GM12878 (cell line): ENCODE measurements around the gene ABHD8.
A peak's percentile ranks its signal among the peaks of the same experiment; 100 is the strongest.

ENCODE experiments used
- CTCF ChIP-seq, 3 experiments: IDR thresholded peaks in 2 of 3; conservative IDR thresholded peaks in 1 of 3; 2 replicates each; pipeline ENCODE4 v1.5.1; 2011; ENCODE audit warnings: low read depth in 3 of 3, low read length in 3 of 3, mild to moderate bottlenecking in 3 of 3, control low read depth in 2 of 3, moderate library complexity in 2 of 3, inconsistent platforms in 1 of 3, mixed read lengths in 1 of 3; ENCODE audit not compliant: control insufficient read depth in 2 of 3, insufficient read depth in 1 of 3; ENCODE audit errors: extremely low read depth in 1 of 3
- PKNOX1 ChIP-seq: fragments of 450-650 bp; IDR thresholded peaks from 2 replicates; pipeline ENCODE4 v1.6.1; 2016; ENCODE audit warnings: mild to moderate bottlenecking
- POLR2AphosphoS5 ChIP-seq: IDR thresholded peaks from 2 replicates; pipeline ENCODE4 v1.6.1; 2011; ENCODE audit warnings: mild to moderate bottlenecking, low read length, inconsistent platforms
- TF ChIP-seq, protein P1 (sequence below): IDR thresholded peaks from 2 replicates; pipeline ENCODE4 v1.6.1; 2012; ENCODE audit warnings: low read depth, low read length, improper control_type of control experiment

DNA sequence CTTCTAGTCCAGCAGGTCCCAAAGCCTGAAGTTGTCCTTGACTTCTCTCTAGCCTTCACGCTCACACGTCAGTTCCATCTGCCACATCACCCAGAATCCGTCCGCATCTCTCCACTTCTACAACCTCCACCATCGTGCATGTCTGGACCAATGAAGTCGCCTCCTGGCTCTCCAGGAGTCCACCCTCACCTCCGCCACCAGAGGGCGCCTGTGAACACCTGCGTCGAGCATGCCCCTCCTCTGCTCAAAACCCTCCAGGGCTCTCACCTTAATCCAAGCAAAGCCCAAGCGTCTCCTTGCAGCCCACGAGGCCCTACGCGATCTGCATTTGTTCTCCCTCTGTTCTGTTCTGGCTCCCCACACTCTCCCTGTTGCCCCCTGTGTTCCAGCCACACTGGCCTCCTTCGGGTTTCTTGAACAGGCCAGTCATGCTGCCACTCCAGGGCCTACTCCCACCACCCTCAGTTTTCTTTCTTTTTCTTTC, 42.3 kb downstream of the ABHD8 start:
- TF ChIP-seq PKNOX1 (peak; percentile 16; the same call in 1 of the 2 replicates), POLR2AphosphoS5 (no peak), CTCF (IDR thresholded peaks at IDR 0.05 in 2 of 3, conservative IDR thresholded peaks at IDR 0.05 in 1 of 3; ENCODE audit: control insufficient read depth in 2 of 3, extremely low read depth in 1 of 3, insufficient read depth in 1 of 3, low read depth in 3 of 3, low read length in 3 of 3) (peak; percentile 90 to 99 (median 97))
- TF ChIP-seq, protein P1, sequence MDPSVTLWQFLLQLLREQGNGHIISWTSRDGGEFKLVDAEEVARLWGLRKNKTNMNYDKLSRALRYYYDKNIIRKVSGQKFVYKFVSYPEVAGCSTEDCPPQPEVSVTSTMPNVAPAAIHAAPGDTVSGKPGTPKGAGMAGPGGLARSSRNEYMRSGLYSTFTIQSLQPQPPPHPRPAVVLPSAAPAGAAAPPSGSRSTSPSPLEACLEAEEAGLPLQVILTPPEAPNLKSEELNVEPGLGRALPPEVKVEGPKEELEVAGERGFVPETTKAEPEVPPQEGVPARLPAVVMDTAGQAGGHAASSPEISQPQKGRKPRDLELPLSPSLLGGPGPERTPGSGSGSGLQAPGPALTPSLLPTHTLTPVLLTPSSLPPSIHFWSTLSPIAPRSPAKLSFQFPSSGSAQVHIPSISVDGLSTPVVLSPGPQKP = peak; percentile 32; the same call in 1 of the 2 replicates
